BE2C (cell line): Measurements from ENCODE around the gene LTBP1.
"Not testable (repeated sequence)": the region's sequence is repeated elsewhere in the genome, so short reads cannot be mapped to it uniquely, and the experiment has no call there.

ENCODE experiments used
- DNase-seq: peaks from one replicate; pipeline ENCODE4 v3.0.0-alpha.2; 2020
- H3K27me3 ChIP-seq: fragments of 250-450 bp; sonication (Bioruptor Pico); 2 replicates; pipeline ENCODE4 v1.5.1; 2020; ENCODE audit warnings: mild to moderate bottlenecking
- H3K36me3 ChIP-seq: fragments of 250-450 bp; sonication (Bioruptor Pico); 2 replicates; pipeline ENCODE4 v1.5.1; 2020; ENCODE audit warnings: mild to moderate bottlenecking
- H3K4me1 ChIP-seq: fragments of 250-450 bp; sonication (Bioruptor Pico); 2 replicates; pipeline ENCODE4 v1.5.1; 2020
- H3K4me3 ChIP-seq: 2 replicates; pipeline ENCODE4 v1.5.1; 2011; ENCODE audit warnings: low read depth, low read length
- H3K9me3 ChIP-seq: fragments of 250-450 bp; sonication (Bioruptor Pico); 2 replicates; pipeline ENCODE4 v1.5.1; 2020
- TF ChIP-seq, protein P1 (sequence below): IDR thresholded peaks from 2 replicates; pipeline ENCODE4 v1.5.1; 2012; ENCODE audit warnings: mild to moderate bottlenecking, low read depth, low read length

The LTBP1 gene

DNA sequence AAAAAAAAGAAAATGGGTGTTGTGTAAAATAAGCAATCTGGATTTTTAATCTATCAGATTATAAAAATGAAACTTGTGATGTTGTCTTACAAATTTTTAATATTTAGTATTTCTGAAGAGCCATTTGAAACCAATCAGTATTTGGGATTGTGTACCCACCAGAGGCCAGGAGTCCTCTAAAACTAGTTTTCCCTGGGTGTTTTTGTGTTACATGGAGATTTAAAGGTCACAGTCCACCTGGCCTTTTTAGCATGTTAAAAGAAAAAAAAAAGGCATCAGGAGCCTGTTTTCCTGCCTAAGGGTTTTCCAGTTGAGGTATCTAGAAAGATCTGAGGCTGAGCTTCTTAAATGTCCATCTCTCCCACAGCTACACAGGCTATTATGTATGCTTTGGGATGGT is 221.7 kb downstream of the LTBP1 start:
- Histone ChIP-seq H3K9me3 (no peaks in the 10 kb centered on the region), H3K36me3 (no peaks in the 10 kb centered on the region), H3K27me3 (no peaks in the 10 kb centered on the region), H3K4me3 (no peak overlapping the region), H3K4me1 (no peaks in the 10 kb centered on the region)
- TF ChIP-seq, protein P1, sequence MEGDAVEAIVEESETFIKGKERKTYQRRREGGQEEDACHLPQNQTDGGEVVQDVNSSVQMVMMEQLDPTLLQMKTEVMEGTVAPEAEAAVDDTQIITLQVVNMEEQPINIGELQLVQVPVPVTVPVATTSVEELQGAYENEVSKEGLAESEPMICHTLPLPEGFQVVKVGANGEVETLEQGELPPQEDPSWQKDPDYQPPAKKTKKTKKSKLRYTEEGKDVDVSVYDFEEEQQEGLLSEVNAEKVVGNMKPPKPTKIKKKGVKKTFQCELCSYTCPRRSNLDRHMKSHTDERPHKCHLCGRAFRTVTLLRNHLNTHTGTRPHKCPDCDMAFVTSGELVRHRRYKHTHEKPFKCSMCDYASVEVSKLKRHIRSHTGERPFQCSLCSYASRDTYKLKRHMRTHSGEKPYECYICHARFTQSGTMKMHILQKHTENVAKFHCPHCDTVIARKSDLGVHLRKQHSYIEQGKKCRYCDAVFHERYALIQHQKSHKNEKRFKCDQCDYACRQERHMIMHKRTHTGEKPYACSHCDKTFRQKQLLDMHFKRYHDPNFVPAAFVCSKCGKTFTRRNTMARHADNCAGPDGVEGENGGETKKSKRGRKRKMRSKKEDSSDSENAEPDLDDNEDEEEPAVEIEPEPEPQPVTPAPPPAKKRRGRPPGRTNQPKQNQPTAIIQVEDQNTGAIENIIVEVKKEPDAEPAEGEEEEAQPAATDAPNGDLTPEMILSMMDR = no peak
- no peak for DNase-seq

GRCh38 chr2:33168922-33169321 is 222.2 kb downstream of the LTBP1 start:
- Histone ChIP-seq H3K4me3 (no peak overlapping the region), H3K36me3 (no peaks in the 10 kb centered on the region), H3K4me1 (no peaks in the 10 kb centered on the region), H3K27me3 (no peaks in the 10 kb centered on the region), H3K9me3 (no peaks in the 10 kb centered on the region)
- TF ChIP-seq, protein P1 = no peak
- no peak for DNase-seq

DNA sequence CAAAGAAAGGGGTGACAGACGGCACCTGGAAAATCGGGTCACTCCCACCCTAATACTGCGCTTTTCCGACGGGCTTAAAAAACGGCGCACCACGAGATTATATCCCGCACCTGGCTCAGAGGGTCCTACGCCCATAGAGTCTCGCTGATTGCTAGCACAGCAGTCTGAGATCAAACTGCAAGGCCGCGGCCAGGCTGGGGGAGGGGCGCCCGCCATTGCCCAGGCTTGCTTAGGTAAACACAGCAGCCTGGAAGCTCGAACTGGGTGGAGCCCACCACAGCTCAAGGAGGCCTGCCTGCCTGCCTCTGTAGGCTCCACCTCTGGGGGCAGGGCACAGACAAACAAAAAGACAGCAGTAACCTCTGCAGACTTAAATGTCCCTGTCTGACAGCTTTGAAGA is 223.5 kb downstream of the LTBP1 start:
- DNase-seq, H3K4me1 ChIP-seq: not testable (repeated sequence)

DNA sequence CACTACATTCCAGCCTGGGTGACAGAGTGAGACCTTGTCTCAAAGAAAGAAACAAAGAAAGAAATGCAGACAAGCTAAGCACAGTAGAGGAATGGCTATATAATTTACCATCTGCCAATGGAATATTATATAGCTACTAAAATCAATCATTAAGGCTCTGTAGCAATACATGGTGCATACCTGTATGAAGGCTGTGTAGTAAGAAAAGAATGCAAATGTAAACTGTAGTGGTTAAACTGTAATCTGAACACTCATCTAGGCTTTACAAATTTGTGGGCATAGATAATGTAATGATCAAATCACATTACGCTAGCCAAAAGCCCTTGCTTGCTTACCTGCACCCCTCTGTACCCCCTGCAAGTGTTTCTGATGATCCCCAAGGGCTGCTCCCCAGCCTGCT is 230.9 kb downstream of the LTBP1 start:
- no peaks in the 10 kb centered on the region for H3K4me1 ChIP-seq
- H3K36me3 ChIP-seq = no peaks in the 10 kb centered on the region
- no peaks in the 10 kb centered on the region for H3K9me3 ChIP-seq
- no peak for DNase-seq
- H3K27me3 ChIP-seq = no peaks in the 10 kb centered on the region
- TF ChIP-seq, protein P1 = no peak
- H3K4me3 ChIP-seq = no peak overlapping the region

More for the DNA sequence above, 223.5 kb downstream of the LTBP1 start:
- not testable (repeated sequence) for H3K4me3 ChIP-seq, H3K36me3 ChIP-seq, H3K27me3 ChIP-seq, H3K9me3 ChIP-seq

DNA sequence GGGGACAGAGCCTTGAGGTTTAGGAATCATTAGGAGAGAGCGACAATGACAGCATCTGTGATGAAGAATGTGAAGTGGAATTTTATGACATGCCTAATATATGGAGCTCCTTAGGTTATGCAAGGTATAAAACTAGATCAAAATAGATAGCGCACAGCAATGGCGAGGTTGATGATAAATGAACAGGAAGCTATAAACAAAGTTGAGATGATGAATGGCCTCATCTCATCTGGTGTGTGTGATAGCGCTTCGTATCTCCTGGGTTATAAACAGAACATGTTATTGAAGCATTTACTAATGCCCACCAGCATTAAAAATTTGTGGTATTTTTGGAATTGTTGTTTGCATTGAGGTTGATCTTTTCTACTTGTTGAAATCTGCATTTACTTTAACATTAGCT is 231.5 kb downstream of the LTBP1 start:
- Histone ChIP-seq H3K27me3 (no peaks in the 10 kb centered on the region), H3K4me3 (no peak overlapping the region)
- TF ChIP-seq, protein P1 = no peak

DNA sequence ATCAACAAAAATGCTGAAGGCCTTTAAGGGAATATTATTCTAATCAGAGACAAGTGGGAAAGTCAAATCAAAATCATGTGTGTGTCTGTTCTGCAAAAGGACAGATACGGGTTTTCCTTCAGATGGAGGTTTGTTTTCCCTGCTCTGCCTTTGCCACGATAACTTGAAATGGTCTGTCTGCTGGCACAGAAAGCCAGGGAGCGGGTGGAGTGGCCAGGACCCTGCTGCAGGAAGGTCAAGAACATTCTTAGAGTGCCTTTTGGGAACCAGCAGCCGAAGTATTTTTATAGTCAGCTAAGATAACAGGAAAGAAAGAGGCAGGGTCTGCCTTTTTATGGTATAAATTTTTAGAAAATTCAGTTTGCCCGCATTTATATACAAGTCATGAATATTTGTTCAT is 234.2 kb downstream of the LTBP1 start:
- TF ChIP-seq, protein P1 = no peak
- Histone ChIP-seq H3K9me3 (no peaks in the 10 kb centered on the region), H3K36me3 (no peaks in the 10 kb centered on the region), H3K27me3 (no peaks in the 10 kb centered on the region), H3K4me1 (no peaks in the 10 kb centered on the region), H3K4me3 (no peak overlapping the region)
- no peak for DNase-seq

More for the DNA sequence above, 231.5 kb downstream of the LTBP1 start:
- DNase-seq = no peak
- H3K9me3 ChIP-seq = no peaks in the 10 kb centered on the region
- H3K36me3 ChIP-seq = no peaks in the 10 kb centered on the region
- H3K4me1 ChIP-seq = no peaks in the 10 kb centered on the region

- TF ChIP-seq, protein P1 = no peak
- Histone ChIP-seq H3K27me3 (no peaks in the 10 kb centered on the region), H3K4me3 (no peak overlapping the region), H3K36me3 (no peaks in the 10 kb centered on the region), H3K4me1 (no peaks in the 10 kb centered on the region), H3K9me3 (no peaks in the 10 kb centered on the region)
- DNase-seq = no peak
Observed at GRCh38 chr2:33181466-33181865, 234.7 kb downstream of the LTBP1 start.
